Activated CD8-positive, alpha-beta T cell treated with anti-CD3 and anti-CD28 coated beads for 36 hours (primary cell): ENCODE data around the gene CD44. TPM values are rescaled to one million over a fixed set of nuclear protein-coding genes. Genes with fewer than 3 reads are reported as not detected.

Experiments
- ATAC-seq: fragments of 200-7000 bp; cut with Tn5 transposase; one replicate; pipeline ENCODE4 v1.10.0; 2021; ENCODE audit warnings: mild to moderate bottlenecking, moderate library complexity
- CTCF ChIA-PET: fragments of 350-600 bp; sonication (Branson Sonifier 250); formaldehyde crosslinking; loops from one replicate; lab custom pipeline; 2021; ENCODE audit warnings: antibody characterized with exemption; lab: Charles Lee
- POLR2A ChIA-PET: fragments of 350-600 bp; sonication (Branson Sonifier 250); formaldehyde crosslinking; loops from one replicate; lab custom pipeline; 2021; ENCODE audit warnings: antibody characterized with exemption; lab: Charles Lee
- DNase-seq: peaks from one replicate; pipeline ENCODE4 v3.0.0-alpha.2; 2020
- H3K27ac Mint-ChIP-seq: one replicate; pipeline ENCODE4 v1.8.0; 2021; ENCODE audit warnings: mild to moderate bottlenecking, mixed read lengths
- H3K27me3 Mint-ChIP-seq: one replicate; pipeline ENCODE4 v1.8.0; 2021; ENCODE audit warnings: mixed read lengths
- H3K36me3 Mint-ChIP-seq: one replicate; pipeline ENCODE4 v1.8.0; 2021; ENCODE audit warnings: low read depth, mixed read lengths
- H3K4me1 Mint-ChIP-seq: one replicate; pipeline ENCODE4 v1.8.0; 2021; ENCODE audit warnings: low read depth, mixed read lengths
- H3K4me3 Mint-ChIP-seq: one replicate; pipeline ENCODE4 v1.8.0; 2021; ENCODE audit warnings: mild to moderate bottlenecking, moderate library complexity, mixed read lengths
- H3K9me3 Mint-ChIP-seq: one replicate; pipeline ENCODE4 v1.8.0; 2021; ENCODE audit warnings: mixed read lengths
- CTCF ChIP-seq: fragments of 200-600 bp; IDR thresholded peaks from one replicate; pipeline ENCODE4 v1.8.0; 2022; ENCODE audit warnings: antibody characterized with exemption, mild to moderate bottlenecking
- intact Hi-C: fragments of 100-400 bp; cut with micrococcal nuclease; formaldehyde crosslinking; loops from one replicate; pipeline ENCODE4 v1.10.0; 2022
- total RNA-seq, 2 experiments: library from RNA; stranded (reverse); gene quantifications; one replicate each; pipeline ENCODE4 v1.2.3, GENCODE V29; 2021

CD44 gene
- total RNA-seq, 2 experiments from 2014 or later, result 363 to 373 TPM

- Mint-ChIP-seq H3K27ac (no peak overlapping the region), H3K27me3 (no peaks in the 10 kb centered on the region), H3K9me3 (peaks cover 7% of the 10 kb centered on the region), H3K36me3 (peaks cover 5% of the 10 kb centered on the region), H3K4me1 (peaks cover 82% of the 10 kb centered on the region), H3K4me3 (no peak overlapping the region)
- POLR2A ChIA-PET, result interaction anchor here (1.1 to 1.5 kb wide), 4 partner anchors 9 to 67 kb away, joined by 3 to 4 read pairs (median 3); no protein-coding TSS in a partner anchor
- TF ChIP-seq CTCF, result no peak
- intact Hi-C loops, result loop anchor here (5.0 kb wide), 1 partner anchor 149 kb away; no protein-coding TSS in a partner anchor
- CTCF ChIA-PET, result interaction anchor here (0.7 to 1.6 kb wide), 2 partner anchors 61 to 317 kb away, joined by 3 to 5 read pairs; no protein-coding TSS in a partner anchor
- ATAC-seq (no peak), DNase-seq (no peak)
These were observed 104.8 kb downstream of the CD44 start for GRCh38 chr11:35243774-35244173.

GRCh38 chr11:35245056-35245455 is 106.1 kb downstream of the CD44 start:
- ChIA-PET POLR2A (interaction anchor here (1.0 to 1.4 kb wide), 2 partner anchors 27 to 28 kb away, joined by 3 read pairs; no protein-coding TSS in a partner anchor), CTCF (interaction anchor here (0.8 to 2.8 kb wide), 6 partner anchors 9 to 318 kb away, joined by 3 to 35 read pairs (median 4); no protein-coding TSS in a partner anchor)
- Mint-ChIP-seq H3K36me3 (peaks cover 5% of the 10 kb centered on the region), H3K4me3 (no peak overlapping the region), H3K27ac (no peak overlapping the region), H3K27me3 (no peaks in the 10 kb centered on the region), H3K4me1 (peaks cover 72% of the 10 kb centered on the region), H3K9me3 (peaks cover 7% of the 10 kb centered on the region)
- ATAC-seq, result no peak
- no peak for TF ChIP-seq CTCF
- no peak for DNase-seq
- intact Hi-C loops, result no loop called here

GRCh38 chr11:35245786-35246185 is 106.8 kb downstream of the CD44 start:
- no peak for TF ChIP-seq CTCF
- Mint-ChIP-seq H3K27ac (no peak overlapping the region), H3K9me3 (peaks cover 7% of the 10 kb centered on the region), H3K36me3 (peaks cover 5% of the 10 kb centered on the region), H3K27me3 (no peaks in the 10 kb centered on the region), H3K4me3 (no peak overlapping the region), H3K4me1 (peaks cover 69% of the 10 kb centered on the region)
- intact Hi-C loops, result no loop called here
- CTCF ChIA-PET, result interaction anchor here (1.1 to 2.8 kb wide), 5 partner anchors 9 to 246 kb away, joined by 3 to 35 read pairs (median 3); no protein-coding TSS in a partner anchor
- ATAC-seq (no peak), DNase-seq (no peak)
- POLR2A ChIA-PET, result interaction anchor here (1.3 kb wide), 1 partner anchor 10 kb away, joined by 3 read pairs; no protein-coding TSS in a partner anchor

- peak overlapping the region; percentile 36 for H3K27ac Mint-ChIP-seq
- no peak overlapping the region for H3K4me3 Mint-ChIP-seq
- H3K9me3 Mint-ChIP-seq, result peaks cover 7% of the 10 kb centered on the region
- H3K4me1 Mint-ChIP-seq, result peaks cover 65% of the 10 kb centered on the region
- ChIA-PET POLR2A (interaction anchor here (1.0 to 1.5 kb wide), 3 partner anchors 8 to 332 kb away, joined by 3 to 5 read pairs (median 3); no protein-coding TSS in a partner anchor), CTCF (interaction anchor here (0.9 to 2.8 kb wide), 5 partner anchors 10 to 59 kb away, joined by 3 to 35 read pairs (median 5); no protein-coding TSS in a partner anchor)
- TF ChIP-seq CTCF, result no peak
- no peak for ATAC-seq
- intact Hi-C loops, result no loop called here
- H3K27me3 Mint-ChIP-seq, result no peaks in the 10 kb centered on the region
- peaks cover 5% of the 10 kb centered on the region for H3K36me3 Mint-ChIP-seq
- DNase-seq, result no peak
These were observed 107.8 kb downstream of the CD44 start for GRCh38 chr11:35246745-35247144.

GRCh38 chr11:35247428-35247827 is 108.5 kb downstream of the CD44 start:
- peaks cover 66% of the 10 kb centered on the region for H3K4me1 Mint-ChIP-seq
- CTCF ChIA-PET, result interaction anchor here (0.9 to 2.8 kb wide), 4 partner anchors 11 to 58 kb away, joined by 3 to 35 read pairs (median 5); no protein-coding TSS in a partner anchor

More at GRCh38 chr11:35247428-35247827, 108.5 kb downstream of the CD44 start:
- no peaks in the 10 kb centered on the region for H3K27me3 Mint-ChIP-seq
- no peak for TF ChIP-seq CTCF
- no peak overlapping the region for H3K4me3 Mint-ChIP-seq
- ATAC-seq (peak; percentile 82), DNase-seq (peak; percentile 75)
- intact Hi-C loops, result no loop called here
- POLR2A ChIA-PET, result interaction anchor here (1.0 to 1.5 kb wide), 3 partner anchors 9 to 332 kb away, joined by 3 to 5 read pairs (median 3); no protein-coding TSS in a partner anchor
- H3K9me3 Mint-ChIP-seq, result peaks cover 7% of the 10 kb centered on the region
- H3K36me3 Mint-ChIP-seq, result peaks cover 5% of the 10 kb centered on the region
- peak overlapping the region; percentile 70 for H3K27ac Mint-ChIP-seq
